Femur (tissue), 1 donor: ENCODE measurements around the gene DCX.
A peak's percentile ranks its signal among the peaks of the same experiment; 100 is the strongest.

Experiments used
- DNase-seq: peaks from one replicate; pipeline ENCODE4 v3.0.0-alpha.2; 2017

Gene DCX

DNA sequence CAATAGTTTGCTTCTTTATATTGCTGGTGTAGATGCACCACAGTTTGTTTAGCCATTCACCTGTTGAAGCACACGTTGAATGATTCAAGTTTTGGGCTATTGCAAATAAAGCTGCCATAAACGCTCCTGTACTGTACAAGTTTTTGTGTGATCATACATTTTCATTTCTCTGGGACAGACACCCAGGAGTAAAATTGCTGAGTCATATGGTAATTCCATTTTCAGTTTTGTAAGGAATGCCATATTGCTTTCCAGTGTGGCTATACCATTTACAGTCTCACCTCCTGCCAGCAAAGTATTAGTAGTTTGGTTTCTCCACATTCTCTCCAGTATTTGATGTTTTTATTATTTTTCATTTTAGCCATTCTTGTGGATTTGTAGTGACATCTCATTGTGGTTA, 109.7 kb downstream of the DCX start:
- DNase-seq, result no peak

GRCh38 chrX:111288841-111289240, 123.2 kb downstream of the DCX start:
- DNase-seq, result no peak

GRCh38 chrX:111284631-111285293, 127.2 kb downstream of the DCX start:
- peak; percentile 60 for DNase-seq

DNA sequence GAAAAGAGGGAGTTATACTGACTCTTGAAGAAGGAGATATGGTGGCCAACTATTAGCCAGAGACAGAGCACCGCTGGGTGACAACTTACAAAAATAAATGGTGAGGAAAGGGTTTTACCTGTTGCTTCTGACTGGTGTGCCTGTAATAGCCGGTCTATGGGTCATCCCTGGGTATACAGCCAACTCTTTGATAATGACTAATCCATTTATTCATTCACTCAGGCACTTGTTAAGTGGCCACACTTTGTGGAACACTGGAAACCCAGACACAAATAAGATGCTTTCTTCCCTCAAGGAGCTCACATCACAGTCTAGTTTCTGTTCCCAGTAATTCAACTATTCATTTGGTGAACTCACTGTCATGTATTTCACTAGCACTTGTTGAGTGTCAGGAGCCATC, 128.5 kb downstream of the DCX start:
- no peak for DNase-seq

DNA sequence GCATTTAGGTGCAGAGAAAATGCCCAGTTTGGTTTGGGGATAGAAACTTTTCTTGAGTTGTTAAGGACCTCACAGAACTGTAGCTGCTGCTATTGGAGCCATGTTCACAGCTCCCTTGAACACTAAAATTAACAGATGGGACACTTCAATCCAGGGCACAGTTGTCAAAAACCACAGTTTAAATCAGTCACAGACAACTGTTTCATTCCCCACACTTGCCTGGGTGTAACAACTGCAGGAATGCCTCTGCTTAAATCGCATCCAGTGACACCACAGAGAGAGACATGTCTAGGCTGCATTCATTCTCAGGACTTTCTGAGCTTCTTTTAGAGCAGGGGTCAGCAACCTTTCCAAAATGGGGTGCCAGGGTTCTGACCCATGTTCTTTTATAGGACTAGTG, 129.0 kb downstream of the DCX start:
- DNase-seq, result no peak

DNA sequence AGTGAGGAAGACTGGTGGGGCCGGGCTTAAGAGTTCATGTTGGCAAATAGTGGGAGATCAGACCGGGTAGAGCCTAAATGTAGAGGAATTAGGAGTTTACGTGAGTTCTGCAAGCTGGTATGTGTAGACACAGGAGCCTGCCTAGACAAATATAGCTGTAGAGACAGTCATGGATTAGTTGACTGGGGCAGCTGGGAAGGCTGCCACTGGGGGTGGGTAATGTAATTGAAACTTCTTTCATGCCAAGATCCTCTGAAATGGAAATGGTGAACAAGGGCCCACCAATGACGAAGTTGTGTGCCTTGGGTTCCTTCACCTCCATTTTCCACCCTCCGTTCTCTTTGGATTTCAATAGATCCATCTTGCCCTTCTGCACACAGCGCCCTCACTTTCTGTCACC, 129.9 kb downstream of the DCX start:
- DNase-seq, result no peak

DNA sequence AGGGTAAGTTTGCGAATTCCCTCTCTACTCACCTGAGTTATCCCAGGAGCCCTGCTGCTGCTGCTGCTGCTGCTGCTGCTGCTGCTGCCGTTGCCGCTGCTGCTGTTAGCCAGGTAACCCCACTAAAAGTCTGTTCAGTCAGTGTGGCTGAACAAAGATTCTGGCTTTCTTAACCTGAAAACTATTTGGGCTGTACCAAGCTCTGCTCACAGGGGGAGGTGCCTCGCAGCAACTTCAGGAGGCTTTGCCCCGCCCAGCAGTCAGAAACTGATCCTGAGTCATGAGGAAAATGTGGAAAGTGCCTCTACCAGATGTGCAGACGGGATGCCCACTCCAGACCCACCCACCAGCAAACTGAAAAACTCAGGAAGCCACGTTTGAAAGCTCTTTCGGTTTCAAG, 141.7 kb downstream of the DCX start, which contains the start of gene CAPN6:
TSS of gene CAPN6 (minus strand) at position 145 of the 400 bp plus-strand sequence. CDS start 6,547 bp downstream, outside the sequence.
- DNase-seq, result peak; percentile 80

- no peak for DNase-seq
Measured at GRCh38 chrX:111268506-111268905, 143.5 kb downstream of the DCX start.

DNA sequence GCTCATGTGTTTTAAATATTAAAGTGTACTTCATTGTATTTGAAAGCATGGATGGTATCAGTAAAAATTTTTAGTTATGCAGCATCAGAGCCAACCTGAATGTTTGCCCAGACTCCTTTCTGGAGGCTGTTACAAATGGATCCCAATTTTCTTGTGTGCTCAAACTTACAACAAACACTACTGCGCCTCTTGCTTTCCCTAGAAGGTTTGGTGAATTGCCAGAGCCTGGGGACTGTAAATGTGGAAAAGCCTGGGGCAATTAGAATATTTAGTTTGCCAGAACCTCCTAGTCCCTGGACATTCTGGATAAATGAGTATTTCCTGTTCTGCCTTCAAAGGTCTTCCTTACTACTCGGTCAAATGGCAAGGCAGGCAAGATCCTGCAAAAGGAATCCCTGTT, 146.5 kb downstream of the DCX start:
- DNase-seq, result no peak

GRCh38 chrX:111264385-111264784, 147.6 kb downstream of the DCX start:
- DNase-seq, result no peak

GRCh38 chrX:111262086-111262485, 149.9 kb downstream of the DCX start:
- DNase-seq, result no peak

- peak; percentile 64 for DNase-seq
Measured at GRCh38 chrX:111260451-111260850, 151.5 kb downstream of the DCX start.

GRCh38 chrX:111259559-111259958, 152.4 kb downstream of the DCX start:
- no peak for DNase-seq

GRCh38 chrX:111257733-111258132, 154.3 kb downstream of the DCX start:
- peak; percentile 55 for DNase-seq

DNA sequence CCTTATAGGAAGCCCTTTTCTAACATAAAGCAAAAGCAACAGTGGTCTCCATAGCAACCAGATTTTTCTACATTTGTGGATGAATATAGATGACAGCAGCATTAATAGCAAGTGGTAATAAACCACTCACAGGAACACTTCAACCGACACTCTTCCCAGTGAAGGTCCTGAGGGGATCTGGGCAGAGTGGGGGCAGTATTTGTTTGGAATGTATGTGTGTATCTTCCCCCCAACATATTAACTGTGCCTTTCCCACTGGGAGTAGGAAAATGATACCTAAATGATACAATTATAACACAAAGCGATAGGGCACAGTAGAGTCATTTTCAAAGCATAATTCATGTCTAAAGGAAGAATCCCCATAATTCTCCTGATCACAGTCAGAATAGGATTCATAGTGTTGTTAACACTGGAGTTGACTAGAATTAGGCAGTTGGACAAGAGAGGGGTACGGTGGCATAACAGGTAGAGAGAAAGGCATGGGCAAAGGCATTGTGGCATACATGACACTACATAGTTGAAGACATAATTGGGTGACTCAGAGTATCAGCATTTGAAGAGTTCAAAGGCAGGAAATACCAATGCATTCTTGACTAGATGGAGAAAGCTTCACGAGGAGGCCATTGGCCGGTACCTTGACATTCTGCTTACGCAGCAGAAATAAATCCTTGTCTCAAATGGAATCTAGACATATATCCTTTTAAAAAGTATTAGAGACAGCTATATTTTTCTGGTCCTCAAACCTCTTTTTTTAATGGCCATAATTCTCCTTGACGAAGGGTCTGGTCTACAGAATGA, 156.9 kb downstream of the DCX start:
- DNase-seq, result no peak

- DNase-seq, result no peak
Measured at GRCh38 chrX:111244235-111244750, 167.7 kb downstream of the DCX start.
